Measurements from ENCODE around the gene OR7G1.

Gene OR7G1

GRCh38 chr19:9148697-9149096 lies 33.1 kb upstream of the OR7G1 start:
- Histone ChIP-seq H3K4me2 (ENCODE audit: low read depth, low read length, poor library complexity, severe bottlenecking) (no peak overlapping the region), H3K36me3 (ENCODE audit: low read length) (peaks cover 60% of the 10 kb centered on the region), H3K9me3 (ENCODE audit: insufficient read depth, low read length) (peaks cover 25% of the 10 kb centered on the region), H2AFZ (ENCODE audit: low read depth, low read length, severe bottlenecking) (no peak overlapping the region), H3K9me2 (replicated peaks; ENCODE audit: insufficient read depth, low read length) (no peaks in the 10 kb centered on the region), H3K27ac (ENCODE audit: low read depth, low read length) (no peak overlapping the region), H3K9ac (ENCODE audit: low read length) (no peak overlapping the region), H3K79me2 (ENCODE audit: insufficient read depth, low read length) (peaks cover 100% of the 10 kb centered on the region), H4K20me1 (ENCODE audit: low read depth, low read length) (peaks cover 5% of the 10 kb centered on the region; the same call in 1 of the 2 replicates), H3K27me3 (ENCODE audit: low read length) (no peaks in the 10 kb centered on the region), H3K4me3 (ENCODE audit: insufficient read depth, low read length, poor library complexity, severe bottlenecking) (no peak overlapping the region), H3F3A (ENCODE audit: insufficient read depth) (no peaks in the 10 kb centered on the region)
- TF ChIP-seq, protein P1, sequence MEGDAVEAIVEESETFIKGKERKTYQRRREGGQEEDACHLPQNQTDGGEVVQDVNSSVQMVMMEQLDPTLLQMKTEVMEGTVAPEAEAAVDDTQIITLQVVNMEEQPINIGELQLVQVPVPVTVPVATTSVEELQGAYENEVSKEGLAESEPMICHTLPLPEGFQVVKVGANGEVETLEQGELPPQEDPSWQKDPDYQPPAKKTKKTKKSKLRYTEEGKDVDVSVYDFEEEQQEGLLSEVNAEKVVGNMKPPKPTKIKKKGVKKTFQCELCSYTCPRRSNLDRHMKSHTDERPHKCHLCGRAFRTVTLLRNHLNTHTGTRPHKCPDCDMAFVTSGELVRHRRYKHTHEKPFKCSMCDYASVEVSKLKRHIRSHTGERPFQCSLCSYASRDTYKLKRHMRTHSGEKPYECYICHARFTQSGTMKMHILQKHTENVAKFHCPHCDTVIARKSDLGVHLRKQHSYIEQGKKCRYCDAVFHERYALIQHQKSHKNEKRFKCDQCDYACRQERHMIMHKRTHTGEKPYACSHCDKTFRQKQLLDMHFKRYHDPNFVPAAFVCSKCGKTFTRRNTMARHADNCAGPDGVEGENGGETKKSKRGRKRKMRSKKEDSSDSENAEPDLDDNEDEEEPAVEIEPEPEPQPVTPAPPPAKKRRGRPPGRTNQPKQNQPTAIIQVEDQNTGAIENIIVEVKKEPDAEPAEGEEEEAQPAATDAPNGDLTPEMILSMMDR (IDR thresholded peaks at IDR 0.05; ENCODE audit: insufficient read depth, low read length, poor library complexity, severe bottlenecking): no peak
- no peak for TF ChIP-seq EZH2phosphoT487 (conservative IDR thresholded peaks at IDR 0.05; ENCODE audit: low read length)

- peaks cover 100% of the 10 kb centered on the region for H3K79me2 ChIP-seq (ENCODE audit: insufficient read depth, low read length)
- H3F3A ChIP-seq (ENCODE audit: insufficient read depth): no peaks in the 10 kb centered on the region
- no peak overlapping the region for H3K27ac ChIP-seq (ENCODE audit: low read depth, low read length)
- no peaks in the 10 kb centered on the region for H3K27me3 ChIP-seq (ENCODE audit: low read length)
- no peak overlapping the region for H3K4me3 ChIP-seq (ENCODE audit: insufficient read depth, low read length, poor library complexity, severe bottlenecking)
- peaks cover 10% of the 10 kb centered on the region; the same call in 1 of the 2 replicates for H4K20me1 ChIP-seq (ENCODE audit: low read depth, low read length)
- peaks cover 33% of the 10 kb centered on the region for H3K9me3 ChIP-seq (ENCODE audit: insufficient read depth, low read length)
- H3K36me3 ChIP-seq (ENCODE audit: low read length): peaks cover 73% of the 10 kb centered on the region
- H2AFZ ChIP-seq (ENCODE audit: low read depth, low read length, severe bottlenecking): no peak overlapping the region
- no peak overlapping the region for H3K9ac ChIP-seq (ENCODE audit: low read length)
- no peak overlapping the region for H3K4me2 ChIP-seq (ENCODE audit: low read depth, low read length, poor library complexity, severe bottlenecking)
- no peaks in the 10 kb centered on the region for H3K9me2 ChIP-seq (replicated peaks; ENCODE audit: insufficient read depth, low read length)
- no peak for TF ChIP-seq EZH2phosphoT487 (conservative IDR thresholded peaks at IDR 0.05; ENCODE audit: low read length)
- TF ChIP-seq, protein P1 (IDR thresholded peaks at IDR 0.05; ENCODE audit: insufficient read depth, low read length, poor library complexity, severe bottlenecking): no peak
Measured at GRCh38 chr19:9146882-9147281, 31.3 kb upstream of the OR7G1 start.

- H3K27me3 ChIP-seq (ENCODE audit: low read length): no peaks in the 10 kb centered on the region
- H2AFZ ChIP-seq (ENCODE audit: low read depth, low read length, severe bottlenecking): no peak overlapping the region
- H3F3A ChIP-seq (ENCODE audit: insufficient read depth): no peaks in the 10 kb centered on the region
- no peaks in the 10 kb centered on the region for H3K9me2 ChIP-seq (replicated peaks; ENCODE audit: insufficient read depth, low read length)
- H4K20me1 ChIP-seq (ENCODE audit: low read depth, low read length): peaks cover 10% of the 10 kb centered on the region; the same call in 1 of the 2 replicates
- H3K9me3 ChIP-seq (ENCODE audit: insufficient read depth, low read length): peaks cover 27% of the 10 kb centered on the region
- H3K4me3 ChIP-seq (ENCODE audit: insufficient read depth, low read length, poor library complexity, severe bottlenecking): no peak overlapping the region
- peaks cover 98% of the 10 kb centered on the region for H3K79me2 ChIP-seq (ENCODE audit: insufficient read depth, low read length)
- H3K27ac ChIP-seq (ENCODE audit: low read depth, low read length): no peak overlapping the region
- no peak overlapping the region for H3K9ac ChIP-seq (ENCODE audit: low read length)
- TF ChIP-seq EZH2phosphoT487 (conservative IDR thresholded peaks at IDR 0.05; ENCODE audit: low read length): no peak
- TF ChIP-seq, protein P1 (IDR thresholded peaks at IDR 0.05; ENCODE audit: insufficient read depth, low read length, poor library complexity, severe bottlenecking): no peak
- no peak overlapping the region for H3K4me2 ChIP-seq (ENCODE audit: low read depth, low read length, poor library complexity, severe bottlenecking)
- H3K36me3 ChIP-seq (ENCODE audit: low read length): peaks cover 62% of the 10 kb centered on the region
Measured at GRCh38 chr19:9144920-9145319, 29.4 kb upstream of the OR7G1 start.

Data from SU-DHL-6 (cell line).